Measurements from ENCODE around the gene MYADML2. TPM values are rescaled to one million over a fixed set of nuclear protein-coding genes. Genes with fewer than 3 reads are reported as not detected.
A peak's percentile ranks its signal among the peaks of the same experiment; 100 is the strongest.
"Not testable (repeated sequence)": the region's sequence is repeated elsewhere in the genome, so short reads cannot be mapped to it uniquely, and the experiment has no call there.

Gene MYADML2
- total and polyA plus RNA-seq, 4 donors = not detected

GRCh38 chr17:81955058-81955681, 8.1 kb upstream of the MYADML2 start:
- Histone ChIP-seq H3K9me3 (ENCODE audit: control insufficient read depth, low read length) (no peaks in the 10 kb centered on the region), H3K4me3 (ENCODE audit: low read length in 2 of 2) (no peak overlapping the region), H3K27me3 (ENCODE audit: control insufficient read depth in 1 of 2, insufficient read depth in 2 of 2, low read length in 1 of 2) (no peaks in the 10 kb centered on the region), H3K36me3 (ENCODE audit: control insufficient read depth in 1 of 2, insufficient read depth in 2 of 2, low read length in 1 of 2) (no peaks in the 10 kb centered on the region), H3K4me1 (ENCODE audit: control insufficient read depth in 1 of 2, insufficient read depth in 2 of 2, low read length in 2 of 2) (no peaks in the 10 kb centered on the region), H3K27ac (ENCODE audit: low read depth in 1 of 2, low read length in 2 of 2) (no peak overlapping the region)
- 93% methylated on average over 21 to 26 of the region's 26 CpGs for WGBS, 2 donors
- no peak for ATAC-seq (ENCODE audit: low FRiP score)
- no peak for DNase-seq
- intact Hi-C loops (cut with DNase I) = loop anchor here (10.0 kb wide), 1 partner anchor 200 kb away; no protein-coding TSS in a partner anchor

GRCh38 chr17:81954131-81955057, 7.4 kb upstream of the MYADML2 start:
- no peak for ATAC-seq (ENCODE audit: low FRiP score)
- 83 to 85% methylated on average over 19 of the region's 19 CpGs for WGBS, 2 donors
- Histone ChIP-seq H3K36me3 (ENCODE audit: control insufficient read depth in 1 of 2, insufficient read depth in 2 of 2, low read length in 1 of 2) (no peaks in the 10 kb centered on the region), H3K4me3 (ENCODE audit: low read length in 2 of 2) (no peak overlapping the region), H3K4me1 (ENCODE audit: control insufficient read depth in 1 of 2, insufficient read depth in 2 of 2, low read length in 2 of 2) (no peaks in the 10 kb centered on the region), H3K9me3 (ENCODE audit: control insufficient read depth, low read length) (no peaks in the 10 kb centered on the region), H3K27me3 (ENCODE audit: control insufficient read depth in 1 of 2, insufficient read depth in 2 of 2, low read length in 1 of 2) (no peaks in the 10 kb centered on the region), H3K27ac (ENCODE audit: low read depth in 1 of 2, low read length in 2 of 2) (no peak overlapping the region)
- intact Hi-C loops (cut with DNase I) = loop anchor here (10.0 kb wide), 1 partner anchor 200 kb away; no protein-coding TSS in a partner anchor
- DNase-seq = no peak

- not testable (repeated sequence) for H3K9me3 ChIP-seq (ENCODE audit: control insufficient read depth, low read length); ATAC-seq (ENCODE audit: low FRiP score); H3K36me3 ChIP-seq (ENCODE audit: control insufficient read depth in 1 of 2, insufficient read depth in 2 of 2, low read length in 1 of 2); H3K27ac ChIP-seq (ENCODE audit: low read depth in 1 of 2, low read length in 2 of 2); H3K4me3 ChIP-seq (ENCODE audit: low read length in 2 of 2); DNase-seq; H3K4me1 ChIP-seq (ENCODE audit: control insufficient read depth in 1 of 2, insufficient read depth in 2 of 2, low read length in 2 of 2); H3K27me3 ChIP-seq (ENCODE audit: control insufficient read depth in 1 of 2, insufficient read depth in 2 of 2, low read length in 1 of 2)
- intact Hi-C loops (cut with DNase I) = loop anchor here (10.0 kb wide), 1 partner anchor 201 kb away; no protein-coding TSS in a partner anchor
- 74 to 75% methylated on average over 5 of the region's 5 CpGs for WGBS, 2 donors
Measured at GRCh38 chr17:81953443-81953842, 6.4 kb upstream of the MYADML2 start.

GRCh38 chr17:81952792-81953228, 5.8 kb upstream of the MYADML2 start:
- intact Hi-C loops (cut with DNase I) = loop anchor here (10.0 kb wide), 1 partner anchor 202 kb away; no protein-coding TSS in a partner anchor
- ATAC-seq (ENCODE audit: low FRiP score) = no peak

GRCh38 chr17:81951785-81952684, 5.0 kb upstream of the MYADML2 start:
- no peak for ATAC-seq (ENCODE audit: low FRiP score)
- Histone ChIP-seq H3K4me3 (ENCODE audit: low read length in 2 of 2) (no peak overlapping the region), H3K27ac (ENCODE audit: low read depth in 1 of 2, low read length in 2 of 2) (no peak overlapping the region), H3K36me3 (ENCODE audit: control insufficient read depth in 1 of 2, insufficient read depth in 2 of 2, low read length in 1 of 2) (no peaks in the 10 kb centered on the region), H3K27me3 (ENCODE audit: control insufficient read depth in 1 of 2, insufficient read depth in 2 of 2, low read length in 1 of 2) (no peaks in the 10 kb centered on the region), H3K9me3 (ENCODE audit: control insufficient read depth, low read length) (no peaks in the 10 kb centered on the region), H3K4me1 (ENCODE audit: control insufficient read depth in 1 of 2, insufficient read depth in 2 of 2, low read length in 2 of 2) (no peaks in the 10 kb centered on the region)
- 53 to 54% methylated on average over 13 of the region's 13 CpGs for WGBS, 2 donors
- no peak for DNase-seq
- intact Hi-C loops (cut with DNase I) = loop anchor here (10.0 kb wide), 1 partner anchor 203 kb away; no protein-coding TSS in a partner anchor

More at GRCh38 chr17:81952792-81953228, 5.8 kb upstream of the MYADML2 start:
- H3K4me3 ChIP-seq (ENCODE audit: low read length in 2 of 2) = no peak overlapping the region
- H3K4me1 ChIP-seq (ENCODE audit: control insufficient read depth in 1 of 2, insufficient read depth in 2 of 2, low read length in 2 of 2) = no peaks in the 10 kb centered on the region
- no peak overlapping the region for H3K27ac ChIP-seq (ENCODE audit: low read depth in 1 of 2, low read length in 2 of 2)
- WGBS, 2 donors = 54 to 57% methylated on average over 16 of the region's 16 CpGs
- H3K9me3 ChIP-seq (ENCODE audit: control insufficient read depth, low read length) = no peaks in the 10 kb centered on the region
- no peaks in the 10 kb centered on the region for H3K36me3 ChIP-seq (ENCODE audit: control insufficient read depth in 1 of 2, insufficient read depth in 2 of 2, low read length in 1 of 2)
- no peaks in the 10 kb centered on the region for H3K27me3 ChIP-seq (ENCODE audit: control insufficient read depth in 1 of 2, insufficient read depth in 2 of 2, low read length in 1 of 2)
- no peak for DNase-seq

- 86 to 88% methylated on average over 15 of the region's 15 CpGs for WGBS, 2 donors
- no peak for ATAC-seq (ENCODE audit: low FRiP score)
- no peaks in the 10 kb centered on the region for H3K9me3 ChIP-seq (ENCODE audit: control insufficient read depth, low read length)
- H3K4me1 ChIP-seq (ENCODE audit: control insufficient read depth in 1 of 2, insufficient read depth in 2 of 2, low read length in 2 of 2) = no peaks in the 10 kb centered on the region
- H3K27me3 ChIP-seq (ENCODE audit: control insufficient read depth in 1 of 2, insufficient read depth in 2 of 2, low read length in 1 of 2) = no peaks in the 10 kb centered on the region
- H3K4me3 ChIP-seq (ENCODE audit: low read length in 2 of 2) = no peak overlapping the region
- DNase-seq = no peak
- intact Hi-C loops (cut with DNase I) = loop anchor here (10.0 kb wide), 1 partner anchor 204 kb away; no protein-coding TSS in a partner anchor
- no peaks in the 10 kb centered on the region for H3K36me3 ChIP-seq (ENCODE audit: control insufficient read depth in 1 of 2, insufficient read depth in 2 of 2, low read length in 1 of 2)
- H3K27ac ChIP-seq (ENCODE audit: low read depth in 1 of 2, low read length in 2 of 2) = no peak overlapping the region
Measured at GRCh38 chr17:81950501-81950900, 3.5 kb upstream of the MYADML2 start.

GRCh38 chr17:81948635-81949378, 1.8 kb upstream of the MYADML2 start:
- Histone ChIP-seq H3K4me3 (ENCODE audit: low read length in 2 of 2) (no peak overlapping the region), H3K4me1 (ENCODE audit: control insufficient read depth in 1 of 2, insufficient read depth in 2 of 2, low read length in 2 of 2) (no peaks in the 10 kb centered on the region), H3K27ac (ENCODE audit: low read depth in 1 of 2, low read length in 2 of 2) (no peak overlapping the region), H3K27me3 (ENCODE audit: control insufficient read depth in 1 of 2, insufficient read depth in 2 of 2, low read length in 1 of 2) (no peaks in the 10 kb centered on the region), H3K36me3 (ENCODE audit: control insufficient read depth in 1 of 2, insufficient read depth in 2 of 2, low read length in 1 of 2) (no peaks in the 10 kb centered on the region), H3K9me3 (ENCODE audit: control insufficient read depth, low read length) (no peaks in the 10 kb centered on the region)
- intact Hi-C loops (cut with DNase I) = no loop called here
- peak; percentile 56 for ATAC-seq (ENCODE audit: low FRiP score)
- no peak for DNase-seq
- WGBS, 2 donors = 81 to 85% methylated on average over 17 of the region's 17 CpGs
